ENCODE results near the gene RAPGEF3. TPM values are rescaled to one million over a fixed set of nuclear protein-coding genes. Genes with fewer than 3 reads are reported as not detected.
A peak's percentile ranks its signal among the peaks of the same experiment; 100 is the strongest.

The RAPGEF3 gene
- total and polyA plus RNA-seq, 9 of the 15 experiments (the other 6 are each of a cell fraction or from before 2014, with no cell fraction given), result 0.03 to 0.78 (median 0.37) TPM; not detected in 1

GRCh38 chr12:47687636-47688035 is 71.0 kb downstream of the RAPGEF3 start:
- POLR2A ChIA-PET, result no interaction called here
- 65% methylated on average over 3 of the region's 3 CpGs for WGBS (ENCODE audit: insufficient coverage, low coverage, missing lambda C conversion rate)

More at GRCh38 chr12:47687636-47688035, 71.0 kb downstream of the RAPGEF3 start:
- no peak overlapping the region for H3K4me2 ChIP-seq (ENCODE audit: insufficient read depth, low read length)
- H3K9ac ChIP-seq (ENCODE audit: insufficient read depth in 1 of 2, low read depth in 2 of 2, low read length in 2 of 2), result no peak overlapping the region
- BruUV-seq (replicated peaks), result no TSS peak
- no peak overlapping the region for H3K4me3 ChIP-seq
- in situ Hi-C loops (cut with MboI), result no loop called here
- H3K9me1 ChIP-seq (ENCODE audit: control insufficient read depth, insufficient read depth, low read length), result no peaks in the 10 kb centered on the region
- no peak for DNase-seq (ENCODE audit: extremely low read depth in 1 of 4, low spot score in 3 of 4)
- H3K4me1 ChIP-seq (replicated peaks in 1 of 2; ENCODE audit: control insufficient read depth in 2 of 2, insufficient read depth in 2 of 2, low read length in 2 of 2), result no peaks in the 10 kb centered on the region
- H3K27ac ChIP-seq (ENCODE audit: extremely low read depth, low read depth, low read length), result no peak overlapping the region
- peak; percentile 61 for TF ChIP-seq ZNF316 (IDR thresholded peaks at IDR 0.05)
- no peak for TF ChIP-seq E2F8 (IDR thresholded peaks at IDR 0.05; ENCODE audit: low read depth, partially characterized antibody)
- 0 out of 2 replicates have a peak, but pooled peaks have one; percentile 5 for TF ChIP-seq MAFF (IDR thresholded peaks at IDR 0.05; ENCODE audit: low read length)
- H2AFZ ChIP-seq (ENCODE audit: low read depth, low read length), result no peak overlapping the region
- no peaks in the 10 kb centered on the region for H3K79me2 ChIP-seq (ENCODE audit: control insufficient read depth, insufficient read depth, low read length)
- CTCF ChIA-PET (ENCODE audit: low intra/inter-chr PET ratio), result interaction anchor here (2.3 kb wide), 1 partner anchor 655 kb away, joined by 13 read pairs; no protein-coding TSS in a partner anchor
- no peak for FAIRE-seq
- intact Hi-C loops (cut with micrococcal nuclease), result loop anchor here (2.0 kb wide), 1 partner anchor 141 kb away; no protein-coding TSS in a partner anchor
- H4K20me1 ChIP-seq (replicated peaks; ENCODE audit: control insufficient read depth, insufficient read depth, low read length), result no peaks in the 10 kb centered on the region
- H3K27me3 ChIP-seq (ENCODE audit: control insufficient read depth in 2 of 2, insufficient read depth in 2 of 2, low read length in 2 of 2), result no peaks in the 10 kb centered on the region
- no peaks in the 10 kb centered on the region for H3K9me3 ChIP-seq (replicated peaks; ENCODE audit: control insufficient read depth, insufficient read depth, low read depth, low read length)
- H3K36me3 ChIP-seq (ENCODE audit: control insufficient read depth, insufficient read depth, low read length), result peaks cover 76% of the 10 kb centered on the region
- ATAC-seq, result no peak
